AG20443 (cell line): ENCODE data around the gene ARPC4.

Source experiments
- DNase-seq: peaks from one replicate; pipeline ENCODE4 v3.0.0; 2012; ENCODE audit warnings: low spot score, mixed read lengths

The ARPC4 gene

GRCh38 chr3:9793161-9793781 is 389 bp downstream of the ARPC4 start:
- DNase-seq: peak; percentile 51

DNA sequence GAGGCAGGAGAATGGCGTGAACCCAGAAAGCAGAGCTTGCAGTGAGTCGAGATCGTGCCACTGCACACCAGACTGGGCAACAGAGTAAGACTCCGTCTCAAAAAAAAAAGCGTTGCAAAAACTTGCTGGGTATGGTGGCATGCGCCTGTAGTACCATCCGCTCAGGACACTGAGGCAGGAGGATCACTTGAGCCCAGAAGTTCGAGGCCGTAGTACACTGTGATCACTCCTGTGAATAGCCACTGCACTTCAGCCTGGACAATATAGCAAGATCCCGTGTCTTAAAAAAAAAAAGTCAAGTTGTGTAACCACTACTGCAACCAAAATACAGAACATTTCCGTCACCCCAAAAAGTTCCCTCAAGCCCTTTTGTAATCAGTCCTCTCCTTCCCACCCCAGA is 1.5 kb downstream of the ARPC4 start:
- DNase-seq: no peak

GRCh38 chr3:9795207-9795606 is 2.3 kb downstream of the ARPC4 start:
- no peak for DNase-seq

DNA sequence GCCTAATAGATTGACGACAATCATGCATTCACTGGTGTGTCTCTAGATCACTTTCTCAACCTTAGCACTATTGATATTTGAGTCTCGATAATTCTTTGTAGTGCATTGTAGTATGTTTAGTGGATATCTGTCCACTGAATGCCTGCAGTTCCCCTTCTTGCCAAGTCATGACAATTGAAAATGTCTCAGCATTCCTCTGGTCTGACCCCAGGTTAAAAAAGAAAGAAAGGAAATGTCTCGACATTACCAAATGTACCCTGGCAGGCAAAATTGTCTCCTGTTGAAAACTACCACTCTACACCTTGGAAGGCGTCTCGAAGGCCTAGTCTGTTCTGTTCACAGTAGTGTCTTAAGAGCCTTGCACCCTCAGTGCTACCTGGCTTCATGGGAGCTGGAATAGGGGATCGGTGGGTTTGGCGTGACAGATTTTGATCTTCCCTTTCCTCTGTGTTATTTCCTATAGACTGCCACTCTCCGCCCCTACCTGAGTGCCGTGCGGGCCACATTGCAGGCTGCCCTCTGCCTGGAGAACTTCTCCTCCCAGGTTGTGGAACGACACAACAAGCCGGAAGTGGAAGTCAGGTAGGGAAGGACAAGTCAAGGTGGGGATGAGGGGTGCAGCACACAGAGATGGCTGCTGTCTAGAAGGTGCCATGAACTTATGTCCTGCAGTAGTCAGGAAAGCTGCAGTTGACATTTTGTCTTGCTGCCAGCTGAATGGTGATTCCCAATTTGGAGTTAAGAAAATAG is 4.5 kb downstream of the ARPC4 start:
- no peak for DNase-seq

- no peak for DNase-seq
Measured at GRCh38 chr3:9800529-9800928, 7.6 kb downstream of the ARPC4 start.

- DNase-seq: no peak
Measured at GRCh38 chr3:9803494-9803893, 10.6 kb downstream of the ARPC4 start.

- DNase-seq: no peak
Measured at GRCh38 chr3:9804996-9805395, 12.1 kb downstream of the ARPC4 start.

DNA sequence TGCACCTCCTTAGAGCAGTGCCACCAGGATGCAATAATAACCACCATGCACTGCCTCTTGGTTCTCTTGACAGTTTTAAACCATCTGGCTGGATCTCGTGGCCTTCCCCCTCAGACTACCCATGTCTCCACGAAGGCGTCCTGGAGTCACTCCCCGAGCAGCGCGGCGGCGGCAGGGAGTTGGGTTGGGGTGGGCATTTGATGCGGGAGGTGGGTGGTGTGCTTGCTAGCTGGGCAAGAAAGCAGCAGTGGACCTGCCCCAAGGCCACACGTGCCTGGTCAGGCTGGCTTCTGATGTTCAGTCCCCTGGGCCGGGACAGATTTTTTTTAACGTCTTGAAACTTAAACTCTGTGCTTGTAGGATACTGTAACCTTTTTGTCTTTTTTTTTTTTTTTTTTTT is 13.3 kb downstream of the ARPC4 start:
- DNase-seq: no peak

GRCh38 chr3:9806688-9807589 is 14.1 kb downstream of the ARPC4 start:
- DNase-seq: no peak

GRCh38 chr3:9807981-9808344 is 15.1 kb downstream of the ARPC4 start:
- no peak for DNase-seq

- DNase-seq: no peak
Measured at GRCh38 chr3:9808345-9809037, 15.6 kb downstream of the ARPC4 start.

DNA sequence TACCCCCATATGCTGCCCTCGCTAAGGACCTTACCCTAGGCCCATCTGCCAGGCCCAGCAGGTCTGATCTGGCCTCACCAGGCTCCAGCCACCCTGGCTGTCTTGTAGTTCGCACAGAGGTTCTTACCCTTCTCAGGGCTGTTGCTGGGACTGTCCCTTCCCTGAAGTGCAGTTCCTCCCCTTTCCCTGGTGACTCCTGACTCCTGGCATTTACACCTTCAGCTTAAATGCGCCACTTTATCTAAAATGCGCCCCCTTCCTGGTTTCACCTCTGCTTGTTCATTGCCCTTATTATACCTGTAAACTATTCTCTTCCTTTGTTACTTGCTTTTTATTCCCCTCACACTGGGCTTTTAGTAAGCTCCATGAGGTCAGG is 16.3 kb downstream of the ARPC4 start:
- no peak for DNase-seq

GRCh38 chr3:9809615-9810432 is 16.9 kb downstream of the ARPC4 start, which contains the start of gene TTLL3:
Gene TTLL3, plus strand, starts transcription at chr3:9810262. Its CDS starts 400 bp downstream, at chr3:9810662.
- DNase-seq: peak; percentile 92

GRCh38 chr3:9810433-9810770 is 17.5 kb downstream of the ARPC4 start:
- peak; percentile 32 for DNase-seq

GRCh38 chr3:9810846-9811245 is 18.0 kb downstream of the ARPC4 start:
- DNase-seq: peak; percentile 40

- no peak for DNase-seq
Measured at GRCh38 chr3:9812870-9813483, 20.1 kb downstream of the ARPC4 start.

DNA sequence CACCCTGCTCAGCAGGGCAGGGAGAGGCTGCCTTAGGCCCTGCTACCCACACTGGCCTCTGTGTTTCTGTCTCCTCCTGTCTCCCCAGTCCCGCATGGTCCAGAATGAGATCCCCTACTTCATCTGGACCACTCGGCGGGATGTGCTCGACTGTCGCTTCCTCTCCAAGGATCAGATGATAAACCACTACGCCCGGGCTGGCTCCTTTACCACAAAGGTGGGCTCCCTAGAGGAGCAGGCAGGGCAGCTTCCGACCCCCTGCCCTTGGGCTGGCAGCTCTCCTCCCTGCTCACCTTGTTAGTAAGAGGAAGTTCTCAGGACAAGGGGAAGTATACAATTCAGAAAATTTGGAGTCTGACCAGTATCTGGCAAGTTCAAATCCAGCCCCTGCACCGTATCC is 23.1 kb downstream of the ARPC4 start:
- no peak for DNase-seq

- no peak for DNase-seq
Measured at GRCh38 chr3:9817436-9817835, 24.6 kb downstream of the ARPC4 start.

DNA sequence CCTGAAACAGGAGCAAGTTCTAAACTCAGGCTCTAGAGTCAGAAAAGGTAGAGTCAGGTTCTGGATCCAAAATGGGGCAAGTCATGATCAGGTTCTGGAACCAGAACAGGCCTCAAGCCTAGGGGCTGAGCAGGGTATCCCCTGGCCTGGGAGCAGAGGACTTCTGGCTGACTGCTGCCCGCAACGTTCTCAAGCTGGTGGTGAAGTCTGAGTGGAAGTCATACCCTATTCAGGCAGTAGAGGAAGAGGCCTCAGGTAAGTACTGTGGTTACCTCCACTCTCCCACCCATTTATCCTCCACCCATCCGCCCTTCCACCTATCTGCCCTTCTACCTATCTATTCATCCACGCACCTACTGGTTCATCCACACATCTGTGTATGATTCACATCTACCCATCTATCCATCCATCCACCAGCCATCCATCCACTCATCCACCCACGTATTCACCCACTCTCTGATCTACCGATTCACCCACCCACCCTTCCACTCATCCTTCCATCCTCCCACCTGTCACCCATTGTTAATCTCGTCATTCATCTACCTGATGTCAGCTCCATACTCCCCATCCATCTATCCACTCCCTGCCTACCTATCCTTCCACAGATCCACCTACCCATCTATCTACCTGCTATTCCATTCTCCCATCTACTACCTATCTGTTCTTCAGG is 25.9 kb downstream of the ARPC4 start:
- DNase-seq: no peak

- DNase-seq: no peak
Measured at GRCh38 chr3:9820543-9820942, 27.7 kb downstream of the ARPC4 start.
